HG03039 (cell line): ENCODE data around the gene CLDN9.

Experiments used
- ATAC-seq: cut with Tn5 transposase; IDR thresholded peaks from one replicate; pipeline ENCODE4 v1.9.1; 2021; ENCODE audit warnings: mild to moderate bottlenecking, moderate library complexity; ENCODE audit not compliant: unreplicated experiment

CLDN9 gene

GRCh38 chr16:3015865-3016521 is 3.3 kb downstream of the CLDN9 start:
- no peak for ATAC-seq

- ATAC-seq = no peak
Observed at GRCh38 chr16:3017344-3017743, 4.6 kb downstream of the CLDN9 start.

GRCh38 chr16:3017794-3018506 is 5.2 kb downstream of the CLDN9 start, which contains the start of gene CLDN6:
CLDN6 (minus strand) TSS chr16:3018183; CDS start chr16:3016021, 2,162 bp downstream.
- no peak for ATAC-seq

- ATAC-seq = no peak
Observed at GRCh38 chr16:3019594-3020246, 7.0 kb downstream of the CLDN9 start.

- no peak for ATAC-seq
Observed at GRCh38 chr16:3020247-3020603, 7.5 kb downstream of the CLDN9 start, which contains the start of gene TNFRSF12A. TNFRSF12A (plus strand) TSS chr16:3020368; CDS start chr16:3020398, 30 bp downstream.

GRCh38 chr16:3020604-3021448 is 8.1 kb downstream of the CLDN9 start:
- ATAC-seq = no peak

- ATAC-seq = no peak
Observed at GRCh38 chr16:3021449-3022207, 8.9 kb downstream of the CLDN9 start.

- no peak for ATAC-seq
Observed at GRCh38 chr16:3022208-3022683, 9.5 kb downstream of the CLDN9 start.

- ATAC-seq = no peak
Observed at GRCh38 chr16:3022684-3023414, 10.1 kb downstream of the CLDN9 start.

- ATAC-seq = no peak
Observed at GRCh38 chr16:3023415-3023668, 10.6 kb downstream of the CLDN9 start.

- peak; percentile 57 for ATAC-seq
Observed at GRCh38 chr16:3023669-3024478, 11.2 kb downstream of the CLDN9 start, which contains the start of the genes HCFC1R1 and THOC6. HCFC1R1 (minus strand) TSS chr16:3023942; CDS start chr16:3023941, 1 bp downstream. THOC6 (plus strand) TSS chr16:3024035; CDS start chr16:3024327, 292 bp downstream.

GRCh38 chr16:3025032-3026002 is 12.6 kb downstream of the CLDN9 start:
- no peak for ATAC-seq

- no peak for ATAC-seq
Observed at GRCh38 chr16:3026003-3026378, 13.3 kb downstream of the CLDN9 start.

GRCh38 chr16:3026609-3027488 is 14.1 kb downstream of the CLDN9 start:
- ATAC-seq = no peak

GRCh38 chr16:3027489-3027795 is 14.7 kb downstream of the CLDN9 start:
- ATAC-seq = no peak

- ATAC-seq = no peak
Observed at GRCh38 chr16:3027983-3028715, 15.4 kb downstream of the CLDN9 start.
